GM12878 (cell line): ENCODE measurements around the gene GRIK3. TPM values are rescaled to one million over a fixed set of nuclear protein-coding genes. Genes with fewer than 3 reads are reported as not detected.

ENCODE experiments used
- ATAC-seq: fragments of 200-7000 bp; cut with Tn5 transposase; 3 replicates; pipeline ENCODE4 v1.9.1; 2020; ENCODE audit warnings: mild to moderate bottlenecking, moderate library complexity
- BruUV-seq: library from RNA; stranded (reverse); fragments of 400-500 nt; replicated peaks from 2 replicates; lab custom pipeline; 2021; lab: Mats Ljungman, UMichigan
- CTCF ChIA-PET: fragments of 300-600 bp; sonication (Branson Sonifier 250); formaldehyde crosslinking; extraction: SDS; loops from one replicate; lab custom pipeline; 2021; ENCODE audit warnings: inconsistent platforms; lab: Yijun Ruan, JAX
- POLR2A ChIA-PET: fragments of 350-600 bp; formaldehyde crosslinking; extraction: SDS; loops from one replicate; lab custom pipeline; 2021; ENCODE audit warnings: inconsistent platforms; lab: Charles Lee
- RAD21 ChIA-PET: fragments of 300-600 bp; sonication (Branson Sonifier 250); formaldehyde crosslinking; loops from one replicate; lab custom pipeline; 2023; ENCODE audit warnings: antibody characterized with exemption; ENCODE audit not compliant: unreplicated experiment; lab: Charles Lee
- SMC1A ChIA-PET: fragments of 300-600 bp; sonication (Branson Sonifier 250); formaldehyde crosslinking; loops from one replicate; lab custom pipeline; 2023; ENCODE audit not compliant: unreplicated experiment, uncharacterized antibody; lab: Charles Lee
- DNase-seq: peaks from one replicate; pipeline ENCODE4 v3.0.0-alpha.2; 2011; ENCODE audit warnings: low read depth, low spot score
- FAIRE-seq: peaks from 3 replicates; lab custom pipeline; 2011; peaks lifted over from hg19 to GRCh38; lab: Jason Lieb, UNC
- H2AFZ ChIP-seq: 2 replicates; pipeline ENCODE4 v1.6.0; 2011; ENCODE audit warnings: low read depth, low read length, control low read depth; ENCODE audit not compliant: control insufficient read depth
- H3K27ac ChIP-seq: 2 replicates; pipeline ENCODE4 v1.5.1; 2011; ENCODE audit warnings: control low read depth; ENCODE audit not compliant: control insufficient read depth, insufficient read depth
- H3K27me3 ChIP-seq, 2 experiments: replicated peaks in 1 of 2; 2 replicates each; pipeline versions ENCODE4 v1.6.0 to v1.6.1; 2011; ENCODE audit warnings: low read length in 1 of 2; ENCODE audit not compliant: control insufficient read depth in 2 of 2, insufficient read depth in 2 of 2
- H3K36me3 ChIP-seq, 2 experiments: 2 replicates each; pipeline ENCODE4 v1.5.1; 2011; ENCODE audit warnings: low read length in 1 of 2; ENCODE audit not compliant: control insufficient read depth in 2 of 2, insufficient read depth in 2 of 2
- H3K4me1 ChIP-seq: 2 replicates; pipeline ENCODE4 v1.6.1; 2011; ENCODE audit warnings: mild to moderate bottlenecking, low read length, moderate library complexity, mixed read lengths; ENCODE audit not compliant: control insufficient read depth, insufficient read depth
- H3K4me2 ChIP-seq: 2 replicates; pipeline ENCODE4 v1.6.0; 2011; ENCODE audit warnings: control low read depth; ENCODE audit not compliant: control insufficient read depth, insufficient read depth
- H3K4me3 ChIP-seq: fragments of 200-600 bp; sonication (generic); 2 replicates; pipeline ENCODE4 v1.5.1; 2016
- H3K79me2 ChIP-seq: 2 replicates; pipeline ENCODE4 v1.6.0; 2011; ENCODE audit warnings: low read length; ENCODE audit not compliant: control insufficient read depth, insufficient read depth
- H3K9ac ChIP-seq: 2 replicates; pipeline ENCODE4 v1.8.0; 2011; ENCODE audit warnings: low read length, control low read depth, mixed read lengths; ENCODE audit not compliant: control insufficient read depth, insufficient read depth
- H3K9me3 ChIP-seq: replicated peaks from 3 replicates; pipeline ENCODE4 v1.5.1; 2011; ENCODE audit warnings: mild to moderate bottlenecking, low read length; ENCODE audit not compliant: control insufficient read depth, insufficient read depth
- H4K20me1 ChIP-seq: 2 replicates; pipeline ENCODE4 v1.6.0; 2011; ENCODE audit not compliant: control insufficient read depth, insufficient read depth
- ATF3 ChIP-seq: IDR thresholded peaks from 2 replicates; pipeline ENCODE4 v1.6.1; 2011; ENCODE audit warnings: low read depth, mild to moderate bottlenecking, low read length, moderate library complexity, borderline replicate concordance; ENCODE audit errors: extremely low read depth
- CEBPB ChIP-seq, 2 experiments: fragments of 150-350 bp in 1 of 2; IDR thresholded peaks; 2 replicates each; pipeline ENCODE4 v1.6.1; 2012 to 2014; ENCODE audit warnings: low read depth in 2 of 2, low read length in 2 of 2, borderline replicate concordance in 1 of 2, inconsistent platforms in 1 of 2
- DPF2 ChIP-seq: fragments of 450-650 bp; IDR thresholded peaks from 2 replicates; pipeline ENCODE4 v1.6.1; 2017; ENCODE audit warnings: mild to moderate bottlenecking
- HCFC1 ChIP-seq: fragments of 150-350 bp; IDR thresholded peaks from 2 replicates; pipeline ENCODE4 v1.6.1; 2014; ENCODE audit warnings: low read length
- LARP7 ChIP-seq: fragments of 450-650 bp; IDR thresholded peaks from 2 replicates; pipeline ENCODE4 v1.6.1; 2017; ENCODE audit warnings: mild to moderate bottlenecking
- STAT1 ChIP-seq: fragments of 450-650 bp; conservative IDR thresholded peaks from 2 replicates; pipeline ENCODE4 v1.6.1; 2014; ENCODE audit warnings: antibody characterized with exemption, mild to moderate bottlenecking
- TCF3 ChIP-seq: IDR thresholded peaks from 2 replicates; pipeline ENCODE4 v1.6.1; 2012; ENCODE audit warnings: low read depth, mild to moderate bottlenecking, low read length, borderline replicate concordance; ENCODE audit not compliant: insufficient read depth
- WGBS: methylation state at CpG from one replicate; pipeline ENCODE4 v1.1.6; 2016; ENCODE audit warnings: low lambda C conversion rate; ENCODE audit not compliant: insufficient replicate concordance, insufficient coverage; ENCODE audit errors: missing lambda C conversion rate; 5-methylcytosine and 5-hydroxymethylcytosine counted together
- in situ Hi-C: fragments of 300-500 bp; cut with MboI; formaldehyde crosslinking; loops from 9 replicates; pipeline ENCODE4 v1.14.3; 2018; ENCODE audit warnings: mixed read lengths
- intact Hi-C: fragments of 100-400 bp; cut with micrococcal nuclease; formaldehyde crosslinking; loops from one replicate; pipeline ENCODE4 v1.14.2; 2022; ENCODE audit not compliant: unreplicated experiment
- polyA plus RNA-seq, 11 experiments: library from polyadenylated mRNA; depleted of rRNA in 4 of 11; unstranded in 6 of 11; stranded (reverse) in 5 of 11; fragments of >200 nt; fragmentation: Nextera tagmentation in 4 of 11; fragmentation: Illumina TruSeq in 1 of 11; extraction: Ambion mirVana in 4 of 11; extraction: Trizol in 1 of 11; gene quantifications; 1 replicate in 1 of 11; 2 replicates in 10 of 11; pipeline versions ENCODE4 v1.2.1 to v1.2.3, GENCODE V29; 2011 to 2016; ENCODE audit warnings: inconsistent platforms in 2 of 11, missing spikeins in 2 of 11, low read depth in 1 of 11
- total RNA-seq, 4 experiments: library from RNA; depleted of rRNA in 3 of 4; stranded (reverse); fragments of >200 nt in 3 of 4; fragmentation: Illumina TruSeq in 1 of 4; extraction: Trizol in 1 of 4; gene quantifications; 2 replicates each; pipeline versions ENCODE4 v1.2.1 to v1.2.3, GENCODE V29; 2013 to 2021

The GRIK3 gene
- total and polyA plus RNA-seq, 10 of the 15 experiments (the other 5 are each of a cell fraction or from before 2014, with no cell fraction given): not detected

GRCh38 chr1:36948606-36949005 is 85.7 kb downstream of the GRIK3 start:
- Histone ChIP-seq H3K4me3 (no peak overlapping the region), H2AFZ (no peak overlapping the region)
- RAD21 ChIA-PET: no interaction called here
- ATAC-seq: no peak
- TF ChIP-seq HCFC1: no peak
- no peak for TF ChIP-seq LARP7
- TF ChIP-seq TCF3: no peak
- TF ChIP-seq ATF3: no peak
- TF ChIP-seq STAT1: no peak
- TF ChIP-seq, all 136 proteins: peak for 0
- no peak for DNase-seq
- WGBS: 38% methylated on average over 6 of the region's 6 CpGs
- SMC1A ChIA-PET: no interaction called here
- no peak overlapping the region for H3K27ac ChIP-seq
- no TSS peak for BruUV-seq
- H3K4me1 ChIP-seq: no peaks in the 10 kb centered on the region
- no peak overlapping the region for H3K4me2 ChIP-seq
- intact Hi-C loops: no loop called here
- H3K36me3 ChIP-seq: no peaks in the 10 kb centered on the region
- H3K79me2 ChIP-seq: no peaks in the 10 kb centered on the region
- CTCF ChIA-PET: no interaction called here
- POLR2A ChIA-PET: no interaction called here
- H3K9ac ChIP-seq: no peak overlapping the region
- FAIRE-seq: no peak
- H3K9me3 ChIP-seq: no peaks in the 10 kb centered on the region
- no peaks in the 10 kb centered on the region for H3K27me3 ChIP-seq
- in situ Hi-C loops: no loop called here
- H4K20me1 ChIP-seq: no peaks in the 10 kb centered on the region

GRCh38 chr1:36948147-36948546 is 86.2 kb downstream of the GRIK3 start:
- FAIRE-seq (no peak), ATAC-seq (no peak), DNase-seq (no peak)
- SMC1A ChIA-PET: no interaction called here
- Histone ChIP-seq H3K36me3 (no peaks in the 10 kb centered on the region), H3K9me3 (no peaks in the 10 kb centered on the region), H2AFZ (no peak overlapping the region), H3K4me2 (no peak overlapping the region), H3K27me3 (no peaks in the 10 kb centered on the region), H3K9ac (no peak overlapping the region), H3K27ac (no peak overlapping the region), H4K20me1 (no peaks in the 10 kb centered on the region), H3K4me3 (no peak overlapping the region), H3K4me1 (no peaks in the 10 kb centered on the region), H3K79me2 (no peaks in the 10 kb centered on the region)
- POLR2A ChIA-PET: no interaction called here
- RAD21 ChIA-PET: no interaction called here
- in situ Hi-C loops (no loop called here), intact Hi-C loops (no loop called here)
- 0% methylated on average over 2 of the region's 2 CpGs for WGBS
- CTCF ChIA-PET: no interaction called here
- BruUV-seq: no TSS peak
- TF ChIP-seq DPF2 (0 out of 2 replicates have a peak, but pooled peaks have one; percentile 33), CEBPB (IDR thresholded peaks at IDR 0.05; ENCODE audit: borderline replicate concordance in 1 of 2, low read depth in 2 of 2, low read length in 2 of 2) (no peak)
